NCI-H1048 (cell line): ENCODE results near the gene PTCH1.

Source experiments
- DNase-seq: peaks from one replicate; lab custom pipeline; 2025; lab: John Stamatoyannopoulos, UW

The PTCH1 gene

DNA sequence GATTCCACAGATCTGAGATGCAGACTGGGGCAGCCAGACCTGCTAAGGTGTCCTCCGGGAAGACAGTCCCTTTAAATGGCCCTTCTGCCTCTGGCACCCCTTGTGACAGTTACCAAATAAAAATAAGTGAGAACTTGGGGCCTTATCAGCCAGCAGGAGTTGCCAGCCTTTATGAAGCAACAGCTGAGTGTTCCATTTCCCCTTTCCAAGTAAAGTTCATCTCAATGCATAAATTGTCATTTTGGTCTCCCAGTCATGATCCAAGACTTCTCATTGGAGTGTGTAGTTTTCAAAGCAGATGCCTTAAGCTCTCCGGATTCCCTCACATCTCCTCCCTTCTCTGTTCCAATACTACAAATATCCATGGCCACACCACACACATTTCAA, 4.1 kb downstream of the PTCH1 start:
- no peak for DNase-seq

DNA sequence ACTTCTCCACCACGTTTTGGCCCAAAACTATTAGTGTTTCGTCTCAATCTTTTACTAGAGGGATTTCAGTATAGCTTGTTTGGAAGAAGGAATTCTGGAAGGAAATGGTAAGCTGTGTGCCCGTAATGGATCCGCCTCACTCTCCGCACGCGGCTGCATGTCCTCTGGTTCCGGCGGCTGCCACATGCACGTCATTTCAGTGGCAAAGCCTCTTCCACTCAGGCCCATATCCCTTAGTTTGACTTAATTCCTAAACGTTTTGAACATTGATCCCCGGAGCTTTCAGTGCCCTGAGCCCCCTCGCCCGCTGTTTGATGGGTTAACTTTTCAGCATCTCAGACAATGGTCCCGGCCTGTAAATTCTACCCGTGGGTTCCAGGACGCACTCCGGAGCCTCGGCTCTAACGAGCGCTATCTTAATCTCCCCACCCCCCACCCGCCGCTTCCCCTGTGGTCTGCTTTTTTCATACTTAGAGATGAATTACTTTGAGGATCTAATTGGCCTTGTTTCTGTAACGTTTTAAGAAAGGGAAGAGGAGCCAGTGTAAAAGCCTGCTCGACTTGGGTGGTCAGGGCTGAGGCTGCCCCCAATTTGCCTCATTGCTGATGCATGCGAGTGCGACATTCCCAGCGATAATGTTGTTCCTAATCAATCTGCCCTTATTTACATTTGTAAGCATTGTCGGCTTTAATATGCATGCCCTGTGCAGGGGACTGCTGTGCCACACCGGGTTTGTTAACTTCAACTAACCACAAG, 4.6 kb downstream of the PTCH1 start:
- no peak for DNase-seq

DNA sequence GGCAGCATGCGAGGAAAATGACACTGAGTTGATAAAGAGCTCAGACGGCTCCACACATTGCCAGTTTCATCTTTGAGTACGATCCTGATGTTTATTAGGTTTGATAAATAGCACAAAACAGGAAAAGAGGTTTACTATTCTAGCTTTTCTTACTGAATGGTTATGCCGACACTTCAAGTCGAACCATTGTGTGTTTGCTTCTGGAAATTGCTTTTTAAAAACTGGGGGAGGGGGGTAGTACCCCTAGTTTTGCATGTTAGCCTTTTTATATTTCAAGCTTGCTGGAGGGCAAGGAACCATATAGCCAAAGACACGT, 5.2 kb downstream of the PTCH1 start:
- DNase-seq = no peak

DNA sequence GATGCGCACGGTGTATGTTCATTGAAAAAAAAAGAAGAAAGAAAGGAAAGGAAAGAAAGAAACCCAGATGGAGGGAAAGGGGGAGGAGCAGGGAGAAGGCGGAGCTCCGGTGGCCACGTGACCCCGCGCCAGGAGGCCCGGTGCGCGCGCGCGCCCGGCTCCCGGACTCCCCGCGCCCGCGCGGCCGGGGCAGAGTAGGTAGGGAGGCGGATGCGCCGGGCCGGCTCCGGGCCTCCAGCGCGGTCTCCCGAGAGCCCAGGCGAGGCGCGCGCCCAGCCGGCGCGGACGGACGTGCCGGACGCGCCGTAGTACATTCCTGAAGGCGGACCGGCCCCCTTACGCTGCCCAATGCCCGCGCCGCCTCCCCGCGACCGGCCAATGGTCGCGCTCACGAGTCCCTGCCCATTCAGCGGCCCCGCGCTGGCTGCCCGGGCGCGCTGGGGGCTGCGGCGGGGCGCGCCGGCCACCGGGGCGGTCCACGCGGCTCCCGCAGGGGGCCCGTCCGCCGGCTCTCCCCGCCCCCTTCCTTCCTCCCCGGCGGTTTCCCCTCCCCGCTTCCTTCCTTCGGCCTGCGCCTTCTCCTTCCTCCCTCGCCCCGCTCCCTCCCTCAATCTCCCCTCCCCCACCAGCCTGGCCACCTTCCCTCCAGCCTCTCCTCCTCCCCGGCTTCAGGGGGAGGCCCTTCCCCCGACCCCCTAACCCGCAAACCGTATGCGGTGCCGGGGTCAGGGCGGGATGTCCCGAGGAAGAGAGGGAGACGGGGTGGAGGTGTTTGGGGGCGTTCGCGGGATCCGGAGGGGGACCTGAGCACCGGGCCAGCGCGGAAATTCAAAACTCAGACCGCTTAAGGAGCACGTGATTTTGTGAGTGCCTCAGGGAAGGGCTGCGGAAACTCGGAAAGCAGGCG, 5.8 kb downstream of the PTCH1 start:
- DNase-seq = peak; percentile 80

DNA sequence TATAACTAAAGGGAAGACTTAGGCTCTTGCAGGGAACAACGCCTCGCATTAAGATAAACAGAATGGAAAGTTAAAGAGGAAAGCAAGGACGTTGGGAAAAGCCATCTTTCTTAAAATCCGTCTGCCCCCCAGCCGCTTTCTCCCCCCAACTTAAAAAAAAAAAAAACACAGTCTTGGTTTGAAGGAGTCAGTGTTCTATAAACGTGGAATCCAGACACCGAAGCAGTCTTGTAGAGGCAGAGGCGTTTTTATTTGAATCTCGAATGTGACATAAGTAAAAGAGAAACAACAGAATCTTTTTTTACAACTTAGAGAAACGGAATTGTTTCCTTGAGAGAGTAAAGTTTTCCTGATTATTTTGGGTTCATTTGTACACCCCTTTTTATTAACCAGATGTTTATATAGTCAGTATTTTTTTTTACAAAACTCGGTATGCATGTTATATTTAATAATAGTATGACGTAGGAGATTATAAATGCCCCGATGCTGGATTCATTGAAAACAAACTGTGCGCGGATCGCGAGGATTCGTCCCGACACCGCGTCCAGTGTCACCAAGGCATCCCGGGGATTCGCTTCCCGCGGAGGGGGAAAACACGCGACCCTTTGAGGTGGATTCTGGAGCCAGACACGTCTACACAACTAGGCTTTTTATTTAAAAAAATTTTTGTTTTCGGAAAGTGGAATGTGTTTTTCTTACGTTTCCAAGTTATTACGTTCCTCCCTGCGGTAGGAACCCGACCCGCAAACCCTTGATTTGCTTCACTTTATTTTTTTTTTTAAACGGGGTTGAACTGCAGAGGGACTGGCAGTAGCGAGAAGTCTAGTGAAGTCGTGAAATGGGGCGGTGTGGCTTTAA, 6.7 kb downstream of the PTCH1 start:
- no peak for DNase-seq

DNA sequence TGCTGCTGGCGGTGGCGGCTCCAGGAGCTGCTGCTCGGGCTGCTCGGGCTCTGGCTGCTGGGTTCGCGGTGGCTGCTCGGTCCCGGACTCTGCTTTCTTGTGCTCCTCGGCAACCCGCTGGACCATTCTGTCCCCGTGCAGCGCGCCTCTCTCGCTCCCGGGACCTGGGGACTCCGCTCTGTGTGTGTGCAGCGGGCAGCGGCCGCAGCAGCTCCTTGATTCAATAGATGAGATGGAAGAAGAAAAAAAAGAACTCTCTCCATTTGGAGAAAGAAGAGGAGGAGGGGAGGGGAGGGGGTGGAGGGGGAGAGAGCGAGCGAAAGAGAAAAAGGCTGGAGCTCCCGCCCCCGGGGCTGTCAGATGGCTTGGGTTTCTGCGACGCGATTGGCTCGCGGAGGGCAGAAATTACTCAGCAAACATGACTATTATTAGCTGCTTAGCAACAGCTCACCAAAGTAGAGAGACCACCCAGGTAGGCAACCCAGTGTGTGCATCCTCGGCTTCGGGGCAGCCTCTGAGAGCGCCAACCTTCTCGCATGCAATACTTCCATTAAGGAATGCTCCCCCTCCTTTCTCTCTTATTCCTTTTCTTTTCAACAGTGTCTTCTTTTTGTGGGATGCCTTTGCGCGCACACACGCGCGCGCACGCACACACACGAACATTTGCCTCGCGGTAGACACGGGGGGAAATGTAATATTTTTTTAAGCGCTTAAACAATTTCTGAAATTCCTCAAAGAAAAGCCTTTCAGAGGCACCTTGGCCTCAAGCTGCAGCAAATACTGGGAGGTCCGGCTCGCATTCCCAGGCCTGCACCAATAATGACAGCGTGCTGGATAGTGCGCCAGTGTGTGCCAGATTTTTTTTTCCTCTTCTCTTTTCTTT, 7.6 kb downstream of the PTCH1 start:
- peak; percentile 56 for DNase-seq

DNA sequence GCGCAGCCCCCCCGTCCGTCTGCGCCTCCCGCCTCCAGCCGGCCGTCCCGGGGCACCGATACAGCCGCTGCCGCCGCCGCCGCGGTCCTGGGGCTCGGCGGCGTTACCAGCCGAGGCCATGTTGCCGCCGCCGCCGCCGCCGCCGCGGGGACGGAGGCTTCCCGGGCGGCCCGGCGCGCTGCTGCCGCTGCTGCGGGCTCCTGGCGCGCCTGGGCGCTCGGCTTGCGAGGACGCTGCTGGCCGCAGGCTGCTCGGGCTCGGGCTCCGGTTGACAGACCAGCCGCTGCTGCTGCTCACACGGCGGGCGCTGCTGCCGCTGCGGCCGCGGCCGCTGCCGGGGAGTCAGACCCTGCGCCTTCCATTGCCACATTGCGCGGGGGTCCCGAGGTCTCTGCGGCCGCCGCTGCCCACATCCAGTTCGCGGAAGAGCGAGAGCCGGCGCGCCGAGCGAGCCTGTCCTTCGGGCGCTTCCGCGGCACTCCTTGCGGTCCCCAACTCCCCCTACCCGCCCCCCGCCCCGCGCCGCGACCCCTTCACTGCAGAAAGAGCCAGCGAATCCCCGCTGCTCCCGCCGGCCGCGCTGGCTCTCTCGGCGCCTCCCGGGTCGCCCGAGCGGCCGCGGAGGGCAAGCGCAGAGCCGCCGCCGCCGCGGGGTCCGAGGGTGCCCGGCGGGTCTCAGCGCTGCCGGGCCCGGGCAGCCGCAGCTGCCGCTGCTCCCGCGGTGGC, 8.4 kb downstream of the PTCH1 start:
- no peak for DNase-seq

DNA sequence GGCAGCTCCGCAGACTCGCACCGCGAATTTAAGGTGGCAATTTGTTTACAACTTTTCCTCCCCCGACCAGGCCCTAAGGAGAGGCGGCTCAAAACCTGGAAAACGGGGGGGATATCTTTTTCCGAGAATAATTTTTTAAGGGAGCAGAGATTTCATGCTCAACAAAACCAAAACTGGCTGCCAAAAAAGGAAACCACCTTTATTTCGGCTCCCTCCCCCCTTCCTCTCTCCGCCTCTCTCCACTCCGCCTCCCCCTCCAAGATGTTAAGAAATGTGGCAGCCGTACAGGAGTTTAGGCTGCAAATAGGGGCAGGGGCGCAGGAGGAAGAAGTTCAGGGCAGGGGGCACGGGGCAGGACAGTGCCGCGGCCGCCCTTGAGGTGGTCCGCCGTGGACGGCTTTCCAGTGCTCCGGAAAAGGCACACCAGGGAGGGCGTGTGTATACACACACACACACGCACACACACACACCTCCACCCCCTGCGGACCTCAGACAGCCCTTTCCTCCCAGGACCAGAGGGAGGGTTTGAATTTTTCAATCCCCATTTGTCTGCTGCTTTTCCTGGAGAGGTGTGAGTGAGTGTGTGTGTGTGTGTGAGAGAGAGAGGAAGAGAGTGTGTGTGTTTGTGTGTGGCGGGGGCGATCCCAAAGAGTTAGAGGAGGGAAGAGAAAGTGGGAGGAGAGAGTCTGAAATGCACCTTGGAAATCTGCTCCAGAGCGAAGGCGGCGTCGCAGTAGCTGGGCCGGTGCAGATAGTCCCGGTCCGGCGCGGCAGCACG, 9.1 kb downstream of the PTCH1 start:
- DNase-seq = no peak

DNA sequence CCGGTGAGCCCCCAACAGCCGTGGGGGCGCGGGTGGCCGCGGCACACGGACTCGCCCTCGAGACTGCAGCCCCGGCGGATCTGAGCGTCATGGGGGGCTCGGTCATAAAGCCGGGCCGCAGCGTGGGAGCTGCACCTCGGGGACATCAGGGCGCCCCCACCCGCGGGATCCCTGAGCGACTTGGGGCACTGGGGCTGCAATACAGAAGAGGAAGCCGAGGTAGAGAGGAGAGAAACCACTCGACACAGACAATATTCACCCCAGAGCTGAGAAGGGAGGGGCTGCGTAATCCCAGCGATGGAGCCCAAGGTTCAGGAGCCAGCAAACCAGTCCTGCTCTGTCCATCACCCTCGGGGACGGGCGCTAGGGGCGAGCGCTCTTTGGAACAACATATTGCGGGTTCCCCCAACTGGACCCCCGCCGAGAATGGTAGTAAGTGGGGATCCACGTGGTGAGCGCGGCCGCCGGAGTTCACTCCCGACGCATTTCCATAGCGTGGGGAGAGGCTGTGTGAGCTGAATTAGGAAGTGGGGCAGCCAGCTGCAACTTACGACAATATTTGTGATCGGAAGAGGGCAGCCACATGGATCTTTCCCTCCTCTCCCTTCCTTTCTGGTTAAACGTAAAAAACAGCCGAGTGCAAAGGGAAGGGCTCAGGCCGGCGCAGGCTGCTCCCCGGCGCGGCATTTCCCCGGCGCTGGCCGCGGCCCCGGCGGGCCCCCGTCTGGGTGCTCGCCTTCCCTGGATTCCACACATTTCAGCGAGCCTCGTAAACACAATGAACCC, 9.9 kb downstream of the PTCH1 start:
- no peak for DNase-seq

DNA sequence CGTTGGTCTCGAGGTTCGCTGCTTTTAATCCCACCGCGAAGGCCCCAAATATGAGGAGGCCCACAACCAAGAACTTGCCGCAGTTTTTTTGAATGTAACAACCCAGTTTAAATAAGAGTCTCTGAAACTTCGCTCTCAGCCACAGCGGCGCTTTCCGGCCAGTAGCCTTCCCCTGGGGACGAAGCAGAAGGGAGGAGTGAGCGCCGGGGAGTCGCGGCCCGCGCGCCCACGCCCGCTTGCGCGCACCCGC, 10.4 kb downstream of the PTCH1 start:
- no peak for DNase-seq

DNA sequence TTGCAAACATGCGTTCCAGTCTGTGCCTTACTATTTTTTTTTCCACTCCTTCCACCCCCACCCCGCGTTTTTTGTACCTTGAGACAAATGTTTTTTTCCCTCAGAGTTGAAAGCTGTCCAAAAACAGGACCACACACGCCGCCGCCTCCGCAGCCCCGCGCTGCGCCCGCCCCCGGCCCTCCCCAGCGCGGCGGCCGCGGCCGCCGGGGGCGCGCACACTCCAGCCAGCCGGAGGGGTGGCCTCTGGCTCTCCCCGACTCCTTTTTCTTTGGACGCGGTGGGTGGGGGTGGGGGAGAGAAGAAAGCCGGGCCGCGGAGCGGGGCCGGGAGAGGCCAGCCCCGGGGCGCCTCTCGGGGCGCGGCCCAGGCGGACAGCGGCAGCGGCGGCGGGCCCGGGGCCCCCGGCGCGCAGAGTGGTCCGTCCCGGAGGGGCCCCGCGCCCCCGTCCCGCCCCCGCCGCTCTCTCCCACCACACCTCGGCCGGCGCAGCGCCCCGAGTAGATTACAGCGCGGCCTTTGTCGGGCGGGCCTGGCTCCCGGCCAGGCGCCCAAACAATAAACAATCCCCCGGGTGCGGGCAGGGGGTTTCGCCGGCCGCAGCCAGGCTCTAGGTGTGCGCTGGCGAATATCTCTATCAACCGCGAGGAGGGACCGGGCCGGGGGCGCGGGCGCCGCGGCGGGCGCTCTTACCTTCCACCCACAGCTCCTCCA, 10.9 kb downstream of the PTCH1 start:
- no peak for DNase-seq

DNA sequence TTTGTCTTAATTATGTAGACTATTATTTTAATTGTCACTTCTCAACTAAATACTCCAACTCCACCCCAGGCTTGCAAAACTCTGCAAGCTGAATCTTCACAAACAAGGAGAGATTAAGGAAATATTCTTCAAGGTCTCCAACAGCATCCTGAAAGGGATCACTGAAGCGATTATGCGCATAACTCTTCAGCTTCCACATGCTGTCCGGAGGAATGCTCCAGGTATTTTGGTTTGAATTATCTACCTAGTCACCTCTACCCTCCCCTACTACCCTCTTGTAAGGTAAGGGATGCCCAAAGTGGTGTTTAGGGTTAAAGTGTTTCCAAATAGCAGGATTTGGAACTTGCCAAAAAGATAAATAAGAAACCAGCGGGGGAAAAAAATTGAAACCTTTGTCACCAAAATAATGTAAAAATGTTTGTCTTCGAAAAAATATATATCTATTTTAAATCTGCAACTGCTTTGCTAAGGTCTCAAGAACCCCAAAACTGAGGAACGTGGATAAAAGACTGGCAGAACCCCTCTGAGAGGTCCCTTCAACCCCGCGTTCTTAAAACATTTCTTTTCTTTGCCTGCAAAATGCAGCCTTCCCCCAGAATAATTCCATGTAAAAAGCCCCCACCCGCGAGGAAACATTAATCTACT, 11.6 kb downstream of the PTCH1 start:
- DNase-seq = no peak

DNA sequence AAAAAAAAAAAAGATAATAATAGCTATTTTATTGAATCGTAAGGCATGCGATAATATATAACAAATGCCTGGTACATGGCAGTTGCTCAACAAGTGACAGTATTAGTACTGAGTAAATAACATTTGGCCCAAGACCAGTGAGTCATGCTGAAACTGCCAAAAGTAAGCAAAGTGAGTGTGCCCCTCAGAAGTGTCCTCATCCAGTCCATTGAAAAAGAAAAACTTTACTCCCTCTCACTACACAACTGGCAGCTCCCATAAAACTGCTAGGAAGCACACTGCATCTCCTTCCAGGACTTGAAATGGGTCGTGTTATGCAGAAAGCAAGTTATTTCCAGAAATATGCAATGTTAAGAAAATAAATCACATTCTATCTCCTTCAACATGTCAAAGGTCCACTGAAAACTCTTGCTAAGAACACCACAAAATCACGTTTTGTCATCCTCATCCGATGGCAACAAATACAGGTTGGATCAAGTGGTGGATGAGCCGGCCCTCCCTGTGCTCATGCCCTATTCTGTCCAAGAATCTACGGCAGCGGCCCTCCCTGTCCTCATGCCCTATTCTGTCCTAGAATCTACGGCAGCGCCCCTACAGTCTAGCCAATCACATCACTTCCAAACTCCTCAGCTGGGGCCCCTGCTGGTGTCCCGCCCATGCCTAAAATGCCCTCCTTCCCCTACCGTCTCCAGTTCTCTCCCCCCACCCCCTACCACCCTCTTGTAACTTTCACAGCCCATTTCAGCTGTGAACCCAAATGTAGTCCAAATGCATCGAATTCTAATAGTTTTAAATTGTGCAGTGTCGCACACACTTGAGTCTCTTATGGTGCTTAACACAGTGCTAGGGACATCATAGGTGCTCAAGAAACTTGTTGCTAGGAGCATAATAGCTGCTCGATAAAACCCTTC, 12.5 kb downstream of the PTCH1 start:
- no peak for DNase-seq

DNA sequence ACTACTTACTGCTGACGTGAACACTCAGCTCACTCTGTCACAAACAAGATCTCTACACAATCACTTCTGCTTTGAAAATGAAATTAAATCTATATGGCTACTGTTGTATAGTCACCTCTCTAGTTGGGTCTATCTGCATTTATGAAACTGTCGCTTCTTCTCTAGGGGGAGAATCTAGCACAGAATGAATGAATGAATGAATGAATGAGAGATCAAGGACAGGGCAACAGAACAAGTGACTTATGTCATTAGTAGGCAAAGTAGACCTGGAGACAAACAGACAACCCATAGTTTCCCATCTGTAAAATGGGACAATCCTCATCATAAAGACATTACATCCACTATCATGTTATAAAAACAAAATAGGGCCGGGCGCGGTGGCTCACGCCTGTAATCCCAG, 13.4 kb downstream of the PTCH1 start:
- DNase-seq = no peak

DNA sequence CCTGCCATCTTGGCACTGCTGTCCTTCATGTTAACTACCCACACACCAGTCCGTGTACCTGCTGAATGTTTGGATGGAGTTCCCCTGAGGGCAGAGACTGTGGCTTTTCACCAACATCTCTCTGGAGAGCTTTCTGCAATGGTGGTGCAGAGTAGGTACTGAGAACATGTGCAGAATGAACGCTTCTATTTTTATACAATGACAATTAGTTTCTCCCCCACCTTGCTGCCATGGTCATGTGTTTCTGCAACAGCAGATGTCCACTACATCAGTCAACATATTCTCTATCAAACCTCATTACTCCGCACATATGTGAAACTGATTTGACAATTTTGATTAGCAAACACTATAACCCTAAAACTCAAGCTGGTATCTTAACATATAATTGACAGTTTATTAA, 14.5 kb downstream of the PTCH1 start:
- no peak for DNase-seq

DNA sequence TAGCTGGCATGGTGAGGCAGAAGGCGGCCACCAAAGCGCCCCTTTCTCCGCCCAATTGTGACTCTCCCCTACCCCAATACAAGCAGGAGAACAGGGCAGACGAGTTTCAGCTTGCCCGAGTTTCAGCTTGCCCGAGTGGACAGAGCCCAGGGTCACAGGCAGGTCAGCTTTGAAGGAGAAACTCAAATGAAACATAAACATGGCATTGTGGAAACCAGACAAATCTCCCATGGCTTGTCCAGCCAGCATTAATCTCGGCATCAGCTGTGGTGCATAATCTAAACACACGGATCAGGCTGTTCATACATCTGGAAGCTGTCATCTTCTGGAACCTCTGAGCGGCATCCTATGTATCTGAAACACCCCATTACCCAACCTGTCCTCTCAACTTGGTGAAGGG, 16.9 kb downstream of the PTCH1 start:
- no peak for DNase-seq

DNA sequence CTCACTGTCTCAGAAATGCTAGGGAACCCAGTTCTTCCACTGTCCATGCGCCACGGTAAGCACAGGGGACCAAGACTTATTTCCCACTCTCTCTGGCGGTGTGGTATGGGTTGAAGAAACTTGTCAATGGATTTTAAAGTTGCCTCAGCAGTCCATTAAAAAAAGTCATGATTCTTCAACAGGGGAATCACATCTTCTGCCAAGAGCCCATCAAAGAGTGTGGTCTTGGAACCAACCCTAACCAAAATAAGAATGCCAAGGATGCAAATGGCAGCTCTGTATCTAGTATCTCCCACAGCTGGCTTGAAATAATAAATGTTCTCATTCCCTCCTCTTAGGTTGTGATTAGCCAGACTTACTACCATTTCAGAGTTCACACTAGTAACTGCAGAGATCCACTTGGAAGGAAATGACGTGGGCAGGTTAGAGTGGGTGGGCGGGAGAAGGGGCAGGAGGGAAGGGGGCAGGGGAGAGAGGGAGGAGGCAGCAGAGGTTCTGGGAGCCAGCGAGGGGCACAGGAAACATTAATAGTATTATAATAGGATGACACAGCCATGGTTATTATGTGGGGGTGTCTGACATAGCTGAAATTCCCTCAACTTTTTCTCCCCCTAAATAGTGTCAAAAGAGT, 17.6 kb downstream of the PTCH1 start:
- DNase-seq = no peak
